SK-N-SH treated with all-trans-retinoic acid at 6 μM for 48 hours (cell line): ENCODE results near the gene SMOC1.

Experiments used
- ATAC-seq: fragments of 200-7000 bp; cut with Tn5 transposase; 3 replicates; pipeline ENCODE4 v1.9.1; 2020; ENCODE audit warnings: mild to moderate bottlenecking, moderate library complexity
- ARNTL ChIP-seq: fragments of 450-650 bp; formaldehyde crosslinking; IDR thresholded peaks from 2 replicates; pipeline ENCODE4 v1.5.0; 2020; ENCODE audit warnings: low read depth, mild to moderate bottlenecking, moderate library complexity, borderline replicate concordance
- BACH2 ChIP-seq: fragments of 250-450 bp; sonication (Bioruptor Pico); IDR thresholded peaks from 2 replicates; pipeline ENCODE4 v1.9.0; 2021; ENCODE audit warnings: mild to moderate bottlenecking, borderline replicate concordance
- CSDC2 ChIP-seq: fragments of 250-450 bp; sonication (Bioruptor Pico); IDR thresholded peaks from 2 replicates; pipeline ENCODE4 v1.5.0; 2020; ENCODE audit warnings: mild to moderate bottlenecking, moderate library complexity
- CSRNP3 ChIP-seq: fragments of 250-450 bp; sonication (Bioruptor Pico); IDR thresholded peaks from 2 replicates; pipeline ENCODE4 v1.5.1; 2021; ENCODE audit warnings: mild to moderate bottlenecking, moderate library complexity
- ESRRG ChIP-seq: fragments of 250-450 bp; sonication (Bioruptor Pico); IDR thresholded peaks from 2 replicates; pipeline ENCODE4 v1.6.1; 2021; ENCODE audit warnings: mild to moderate bottlenecking
- GLIS3 ChIP-seq: fragments of 250-450 bp; sonication (Bioruptor Pico); IDR thresholded peaks from 2 replicates; pipeline ENCODE4 v1.5.0; 2020; ENCODE audit warnings: mild to moderate bottlenecking, moderate library complexity
- ISL1 ChIP-seq: fragments of 250-450 bp; sonication (Bioruptor Pico); IDR thresholded peaks from 2 replicates; pipeline ENCODE4 v2.1.2; 2022; ENCODE audit warnings: mild to moderate bottlenecking, moderate library complexity
- OSR1 ChIP-seq: fragments of 250-450 bp; sonication (Bioruptor Pico); IDR thresholded peaks from 2 replicates; pipeline ENCODE4 v1.8.0; 2022; ENCODE audit warnings: moderate library complexity, mild to moderate bottlenecking, inconsistent platforms
- PATZ1 ChIP-seq: fragments of 250-450 bp; sonication (Bioruptor Pico); IDR thresholded peaks from 2 replicates; pipeline ENCODE4 v1.8.0; 2020; ENCODE audit warnings: mild to moderate bottlenecking, moderate library complexity, borderline replicate concordance
- PPARA ChIP-seq: fragments of 250-450 bp; sonication (Bioruptor Pico); IDR thresholded peaks from 2 replicates; pipeline ENCODE4 v1.5.0; 2020; ENCODE audit warnings: mild to moderate bottlenecking, borderline replicate concordance
- RARB ChIP-seq: fragments of 250-450 bp; sonication (Bioruptor Pico); IDR thresholded peaks from 2 replicates; pipeline ENCODE4 v1.8.0; 2021; ENCODE audit warnings: mild to moderate bottlenecking, moderate library complexity
- SNAI2 ChIP-seq: fragments of 250-450 bp; sonication (Bioruptor Pico); IDR thresholded peaks from 2 replicates; pipeline ENCODE4 v1.5.0; 2020; ENCODE audit warnings: mild to moderate bottlenecking, moderate library complexity
- TCF4 ChIP-seq: fragments of 250-450 bp; sonication (Bioruptor Pico); IDR thresholded peaks from 2 replicates; pipeline ENCODE4 v1.8.0; 2021; ENCODE audit warnings: mild to moderate bottlenecking, moderate library complexity, borderline replicate concordance
- TOX ChIP-seq: fragments of 250-450 bp; sonication (Bioruptor Pico); IDR thresholded peaks from 2 replicates; pipeline ENCODE4 v1.8.0; 2021; ENCODE audit warnings: mild to moderate bottlenecking, moderate library complexity, borderline replicate concordance
- TSHZ2 ChIP-seq: fragments of 250-450 bp; sonication (Bioruptor Pico); IDR thresholded peaks from 2 replicates; pipeline ENCODE4 v1.5.0; 2020; ENCODE audit warnings: mild to moderate bottlenecking, moderate library complexity
- ZC3H10 ChIP-seq: fragments of 250-450 bp; sonication (Bioruptor Pico); IDR thresholded peaks from 2 replicates; pipeline ENCODE4 v1.5.1; 2021; ENCODE audit warnings: mild to moderate bottlenecking, moderate library complexity
- ZFP30 ChIP-seq: fragments of 450-650 bp; formaldehyde crosslinking; IDR thresholded peaks from 2 replicates; pipeline ENCODE4 v1.5.0; 2022; ENCODE audit warnings: mild to moderate bottlenecking, moderate library complexity
- ZNF565 ChIP-seq: fragments of 450-650 bp; formaldehyde crosslinking; conservative IDR thresholded peaks from 2 replicates; pipeline ENCODE4 v1.5.0; 2020; ENCODE audit warnings: low read depth, mild to moderate bottlenecking, moderate library complexity
- ZNF8 ChIP-seq: fragments of 450-650 bp; formaldehyde crosslinking; IDR thresholded peaks from 2 replicates; pipeline ENCODE4 v1.5.0; 2020; ENCODE audit warnings: mild to moderate bottlenecking, moderate library complexity
- TF ChIP-seq, protein P1 (sequence below): fragments of 250-450 bp; sonication (Bioruptor Pico); IDR thresholded peaks from 2 replicates; pipeline ENCODE4 v1.5.1; 2020; ENCODE audit warnings: low read depth, mild to moderate bottlenecking, moderate library complexity
- TF ChIP-seq, protein P2 (sequence below): fragments of 250-450 bp; sonication (Bioruptor Pico); IDR thresholded peaks from 2 replicates; pipeline ENCODE4 v1.8.0; 2021; ENCODE audit warnings: low read depth, mild to moderate bottlenecking, moderate library complexity, borderline replicate concordance

Gene SMOC1

GRCh38 chr14:69960296-69960695, 81.1 kb downstream of the SMOC1 start:
- ATAC-seq: no peak
- TF ChIP-seq ARNTL (CRISPR knock-in tag): no peak
- no peak for TF ChIP-seq OSR1 (CRISPR knock-in tag)
- TF ChIP-seq TCF4 (CRISPR knock-in tag): no peak
- no peak for TF ChIP-seq TSHZ2 (CRISPR knock-in tag)
- TF ChIP-seq ISL1: no peak
- no peak for TF ChIP-seq CSDC2 (CRISPR knock-in tag)
- TF ChIP-seq PPARA (CRISPR knock-in tag): no peak
- no peak for TF ChIP-seq BACH2 (CRISPR knock-in tag)
- TF ChIP-seq TOX (CRISPR knock-in tag): no peak
- TF ChIP-seq GLIS3: no peak
- no peak for TF ChIP-seq ZC3H10 (CRISPR knock-in tag)
- TF ChIP-seq RARB (CRISPR knock-in tag): no peak
- TF ChIP-seq ZNF8 (CRISPR knock-in tag): no peak
- TF ChIP-seq SNAI2 (CRISPR knock-in tag): no peak
- TF ChIP-seq, protein P1, sequence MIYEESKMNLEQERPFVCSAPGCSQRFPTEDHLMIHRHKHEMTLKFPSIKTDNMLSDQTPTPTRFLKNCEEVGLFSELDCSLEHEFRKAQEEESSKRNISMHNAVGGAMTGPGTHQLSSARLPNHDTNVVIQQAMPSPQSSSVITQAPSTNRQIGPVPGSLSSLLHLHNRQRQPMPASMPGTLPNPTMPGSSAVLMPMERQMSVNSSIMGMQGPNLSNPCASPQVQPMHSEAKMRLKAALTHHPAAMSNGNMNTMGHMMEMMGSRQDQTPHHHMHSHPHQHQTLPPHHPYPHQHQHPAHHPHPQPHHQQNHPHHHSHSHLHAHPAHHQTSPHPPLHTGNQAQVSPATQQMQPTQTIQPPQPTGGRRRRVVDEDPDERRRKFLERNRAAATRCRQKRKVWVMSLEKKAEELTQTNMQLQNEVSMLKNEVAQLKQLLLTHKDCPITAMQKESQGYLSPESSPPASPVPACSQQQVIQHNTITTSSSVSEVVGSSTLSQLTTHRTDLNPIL: no peak

- ATAC-seq: no peak
- TF ChIP-seq, protein P1: no peak
- TF ChIP-seq, protein P2, sequence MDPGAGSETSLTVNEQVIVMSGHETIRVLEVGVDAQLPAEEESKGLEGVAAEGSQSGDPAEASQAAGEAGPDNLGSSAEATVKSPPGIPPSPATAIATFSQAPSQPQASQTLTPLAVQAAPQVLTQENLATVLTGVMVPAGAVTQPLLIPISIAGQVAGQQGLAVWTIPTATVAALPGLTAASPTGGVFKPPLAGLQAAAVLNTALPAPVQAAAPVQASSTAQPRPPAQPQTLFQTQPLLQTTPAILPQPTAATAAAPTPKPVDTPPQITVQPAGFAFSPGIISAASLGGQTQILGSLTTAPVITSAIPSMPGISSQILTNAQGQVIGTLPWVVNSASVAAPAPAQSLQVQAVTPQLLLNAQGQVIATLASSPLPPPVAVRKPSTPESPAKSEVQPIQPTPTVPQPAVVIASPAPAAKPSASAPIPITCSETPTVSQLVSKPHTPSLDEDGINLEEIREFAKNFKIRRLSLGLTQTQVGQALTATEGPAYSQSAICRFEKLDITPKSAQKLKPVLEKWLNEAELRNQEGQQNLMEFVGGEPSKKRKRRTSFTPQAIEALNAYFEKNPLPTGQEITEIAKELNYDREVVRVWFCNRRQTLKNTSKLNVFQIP: no peak
- TF ChIP-seq ZC3H10 (CRISPR knock-in tag): no peak
- no peak for TF ChIP-seq TCF4 (CRISPR knock-in tag)
- no peak for TF ChIP-seq CSRNP3 (CRISPR knock-in tag)
- no peak for TF ChIP-seq GLIS3
- TF ChIP-seq ESRRG (CRISPR knock-in tag): no peak
Measured at GRCh38 chr14:69963966-69964365, 84.8 kb downstream of the SMOC1 start.

DNA sequence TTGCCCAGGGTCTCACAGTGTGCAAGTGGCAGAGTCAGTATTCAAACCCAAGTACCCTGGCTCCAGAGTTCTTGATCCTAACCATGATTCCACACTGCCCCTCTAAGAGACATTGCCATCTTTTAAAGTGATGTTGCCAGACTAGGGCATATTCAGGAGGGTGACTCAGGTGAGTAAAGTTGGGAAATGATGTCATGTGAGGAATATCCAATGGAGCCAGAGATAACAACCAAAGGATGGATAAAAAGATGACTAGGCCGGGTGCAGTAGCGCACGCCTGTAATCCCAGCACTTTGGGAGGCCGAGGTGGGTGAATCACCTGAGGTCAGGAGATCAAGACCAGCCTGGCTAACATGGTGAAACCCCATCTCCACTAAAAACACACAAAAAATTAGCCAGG, 85.6 kb downstream of the SMOC1 start:
- no peak for ATAC-seq
- TF ChIP-seq GLIS3: no peak
- no peak for TF ChIP-seq ZNF565 (CRISPR knock-in tag)
- no peak for TF ChIP-seq PATZ1 (CRISPR knock-in tag)
- no peak for TF ChIP-seq ISL1
- TF ChIP-seq OSR1 (CRISPR knock-in tag): no peak
- TF ChIP-seq TOX (CRISPR knock-in tag): no peak
- TF ChIP-seq ZFP30: no peak
- TF ChIP-seq CSDC2 (CRISPR knock-in tag): no peak
- TF ChIP-seq ESRRG (CRISPR knock-in tag): no peak
- TF ChIP-seq, all 23 proteins: peak for 0
